AG20443 (cell line): ENCODE data around the gene CALML3.
A peak's percentile ranks its signal among the peaks of the same experiment; 100 is the strongest.

Experiments used
- DNase-seq: peaks from one replicate; pipeline ENCODE4 v3.0.0; 2012; ENCODE audit warnings: low spot score, mixed read lengths

Gene CALML3

GRCh38 chr10:5538892-5539651 is 14.3 kb downstream of the CALML3 start:
- DNase-seq: no peak

GRCh38 chr10:5540080-5540479 is 15.3 kb downstream of the CALML3 start:
- no peak for DNase-seq

GRCh38 chr10:5540891-5541290 is 16.1 kb downstream of the CALML3 start:
- no peak for DNase-seq

- DNase-seq: no peak
These were observed 17.3 kb downstream of the CALML3 start for GRCh38 chr10:5542100-5542499.

GRCh38 chr10:5543623-5544022 is 18.9 kb downstream of the CALML3 start:
- no peak for DNase-seq

GRCh38 chr10:5544216-5544805 is 19.6 kb downstream of the CALML3 start:
- no peak for DNase-seq

GRCh38 chr10:5545011-5545410 is 20.2 kb downstream of the CALML3 start:
- DNase-seq: no peak

GRCh38 chr10:5545426-5545777 is 20.6 kb downstream of the CALML3 start:
- DNase-seq: no peak

GRCh38 chr10:5545778-5546710 is 21.3 kb downstream of the CALML3 start:
- DNase-seq: no peak

GRCh38 chr10:5546891-5547680 is 22.3 kb downstream of the CALML3 start:
- peak; percentile 40 for DNase-seq

- no peak for DNase-seq
These were observed 22.8 kb downstream of the CALML3 start for GRCh38 chr10:5547681-5547930.

- peak; percentile 41 for DNase-seq
These were observed 23.3 kb downstream of the CALML3 start for GRCh38 chr10:5547931-5548660.

- DNase-seq: no peak
These were observed 24.9 kb downstream of the CALML3 start for GRCh38 chr10:5549462-5550249.

GRCh38 chr10:5550250-5550545 is 25.4 kb downstream of the CALML3 start:
- DNase-seq: no peak

- DNase-seq: no peak
These were observed 26.1 kb downstream of the CALML3 start for GRCh38 chr10:5550621-5551530.

GRCh38 chr10:5551531-5552375 is 27.0 kb downstream of the CALML3 start:
- no peak for DNase-seq

- no peak for DNase-seq
These were observed 27.9 kb downstream of the CALML3 start for GRCh38 chr10:5552376-5553321.
